GM12875 (cell line): ENCODE results near the gene CLEC1A.

Source experiments
- H3K4me3 ChIP-seq: one replicate; pipeline ENCODE4 v1.5.1; 2011; ENCODE audit warnings: low read depth, low read length, control low read depth
- TF ChIP-seq, protein P1 (sequence below): IDR thresholded peaks from 2 replicates; pipeline ENCODE4 v1.5.1; 2011; ENCODE audit warnings: low read depth, mild to moderate bottlenecking, control low read depth, inconsistent platforms, low read length, moderate library complexity, borderline replicate concordance; ENCODE audit not compliant: insufficient read depth

Gene CLEC1A

DNA sequence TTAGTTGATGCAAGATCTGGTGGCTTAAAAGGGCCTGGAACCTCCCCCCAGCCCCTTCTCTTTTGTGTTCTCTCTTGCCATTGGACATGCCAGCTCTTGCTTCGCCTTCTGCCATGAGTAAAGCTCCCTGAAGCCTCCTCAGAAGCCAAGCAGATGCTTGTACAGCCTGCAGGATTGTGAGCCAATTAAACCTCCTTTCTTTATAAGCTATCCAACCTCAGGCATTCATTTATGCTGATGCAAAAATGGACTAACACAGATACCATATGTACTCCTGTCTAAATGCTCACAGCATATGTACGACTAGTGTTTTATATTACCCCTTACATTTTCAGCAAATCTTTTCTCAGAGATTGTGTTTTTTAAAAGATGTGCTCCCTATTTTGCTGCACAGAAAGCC is 26.7 kb downstream of the CLEC1A start:
- H3K4me3 ChIP-seq, result no peak overlapping the region
- TF ChIP-seq, protein P1, sequence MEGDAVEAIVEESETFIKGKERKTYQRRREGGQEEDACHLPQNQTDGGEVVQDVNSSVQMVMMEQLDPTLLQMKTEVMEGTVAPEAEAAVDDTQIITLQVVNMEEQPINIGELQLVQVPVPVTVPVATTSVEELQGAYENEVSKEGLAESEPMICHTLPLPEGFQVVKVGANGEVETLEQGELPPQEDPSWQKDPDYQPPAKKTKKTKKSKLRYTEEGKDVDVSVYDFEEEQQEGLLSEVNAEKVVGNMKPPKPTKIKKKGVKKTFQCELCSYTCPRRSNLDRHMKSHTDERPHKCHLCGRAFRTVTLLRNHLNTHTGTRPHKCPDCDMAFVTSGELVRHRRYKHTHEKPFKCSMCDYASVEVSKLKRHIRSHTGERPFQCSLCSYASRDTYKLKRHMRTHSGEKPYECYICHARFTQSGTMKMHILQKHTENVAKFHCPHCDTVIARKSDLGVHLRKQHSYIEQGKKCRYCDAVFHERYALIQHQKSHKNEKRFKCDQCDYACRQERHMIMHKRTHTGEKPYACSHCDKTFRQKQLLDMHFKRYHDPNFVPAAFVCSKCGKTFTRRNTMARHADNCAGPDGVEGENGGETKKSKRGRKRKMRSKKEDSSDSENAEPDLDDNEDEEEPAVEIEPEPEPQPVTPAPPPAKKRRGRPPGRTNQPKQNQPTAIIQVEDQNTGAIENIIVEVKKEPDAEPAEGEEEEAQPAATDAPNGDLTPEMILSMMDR, result no peak

DNA sequence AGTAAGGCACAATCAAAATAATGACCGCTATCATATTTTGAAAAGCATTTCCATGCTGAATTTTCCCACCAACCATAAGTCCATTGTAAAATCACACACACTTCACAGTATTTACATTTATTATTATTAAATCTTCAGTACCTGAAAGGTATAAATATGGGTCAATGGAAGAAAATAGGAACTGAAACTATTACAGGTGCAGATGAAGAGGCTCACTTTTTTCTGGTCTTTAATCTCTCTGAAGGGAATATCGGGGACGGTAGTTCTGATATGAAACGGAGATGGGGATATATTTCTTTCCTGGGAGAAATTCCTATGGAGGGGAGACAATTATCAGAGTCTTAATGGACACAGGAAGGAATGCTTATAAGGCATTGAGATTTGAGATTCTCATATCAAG is 28.4 kb downstream of the CLEC1A start:
- TF ChIP-seq, protein P1, result no peak
- no peak overlapping the region for H3K4me3 ChIP-seq

DNA sequence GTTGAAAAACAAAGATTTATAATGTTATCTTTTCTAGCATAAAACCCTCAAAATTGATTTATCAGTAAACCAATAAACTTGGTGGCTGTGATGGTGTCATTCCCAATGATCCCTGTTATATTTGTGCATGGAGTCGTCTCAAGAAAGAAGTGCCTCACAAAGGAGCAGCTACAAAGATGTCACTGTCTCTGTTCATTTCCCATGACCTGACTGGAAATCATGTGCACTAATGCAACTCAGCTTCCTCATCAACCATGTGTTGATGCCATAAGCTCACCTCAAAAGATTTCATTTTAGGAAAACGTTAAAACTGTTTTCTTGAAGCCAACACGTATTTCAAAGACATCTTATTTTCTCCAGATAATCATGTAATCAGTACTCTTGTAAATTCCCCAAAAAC is 28.8 kb downstream of the CLEC1A start:
- TF ChIP-seq, protein P1, result no peak
- no peak overlapping the region for H3K4me3 ChIP-seq

DNA sequence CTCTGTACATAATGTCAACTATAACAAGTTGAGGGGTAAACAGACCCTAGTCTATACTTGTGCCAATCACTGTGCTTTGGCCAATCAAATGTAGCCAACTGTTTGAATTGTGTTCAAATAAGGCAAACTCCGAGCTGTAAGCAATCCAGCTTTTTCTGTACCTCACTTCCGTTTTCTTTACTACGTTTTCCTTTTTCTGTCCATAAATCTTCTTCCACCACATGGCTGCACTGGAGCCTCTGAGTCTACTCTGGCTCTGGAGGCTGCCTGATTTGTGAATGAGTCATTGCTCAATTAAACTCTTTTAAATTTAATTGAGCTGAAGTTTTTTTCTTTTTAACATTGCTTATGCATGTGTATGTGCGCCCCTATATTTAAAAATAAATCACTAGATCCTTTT is 29.7 kb downstream of the CLEC1A start:
- H3K4me3 ChIP-seq, result no peak overlapping the region
- TF ChIP-seq, protein P1, result no peak

DNA sequence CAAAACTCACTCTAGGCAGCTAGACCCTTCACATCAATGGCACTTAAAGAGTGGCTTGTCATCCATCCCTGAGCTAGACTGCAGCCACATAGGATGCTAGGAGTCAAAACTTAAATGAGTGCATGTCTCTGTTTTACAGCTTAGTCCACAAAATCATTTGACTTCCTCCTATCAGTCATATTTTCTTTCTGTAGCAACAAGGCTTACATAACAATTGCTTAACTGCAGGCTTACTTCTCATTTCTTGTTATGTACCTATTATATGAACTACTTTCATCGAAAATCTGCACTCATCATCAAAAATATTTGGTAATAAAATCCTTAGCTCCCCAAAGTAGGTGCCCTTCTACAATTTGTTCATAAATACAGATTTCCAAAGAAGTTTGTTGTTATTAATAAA is 30.1 kb downstream of the CLEC1A start:
- TF ChIP-seq, protein P1, result no peak
- H3K4me3 ChIP-seq, result no peak overlapping the region

DNA sequence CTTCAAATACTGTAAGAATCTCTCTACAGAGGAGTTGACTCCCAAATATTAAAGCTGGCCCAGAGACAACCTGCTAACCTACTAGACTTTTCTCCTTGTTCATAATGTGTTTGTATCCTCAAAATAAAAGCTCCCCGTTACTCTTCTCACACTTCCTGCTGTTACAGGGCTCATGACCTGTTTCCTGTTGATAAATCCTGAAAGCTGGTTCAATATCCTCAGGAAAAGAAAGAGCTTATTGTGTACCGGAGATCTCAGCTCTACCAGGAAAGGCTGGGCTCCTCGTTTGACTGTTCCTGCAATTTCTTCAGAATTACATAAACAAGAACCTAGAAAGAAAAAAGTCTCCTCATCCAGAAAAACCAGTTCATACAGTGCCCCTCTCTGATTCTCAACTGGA is 30.8 kb downstream of the CLEC1A start:
- no peak overlapping the region for H3K4me3 ChIP-seq
- TF ChIP-seq, protein P1, result no peak

DNA sequence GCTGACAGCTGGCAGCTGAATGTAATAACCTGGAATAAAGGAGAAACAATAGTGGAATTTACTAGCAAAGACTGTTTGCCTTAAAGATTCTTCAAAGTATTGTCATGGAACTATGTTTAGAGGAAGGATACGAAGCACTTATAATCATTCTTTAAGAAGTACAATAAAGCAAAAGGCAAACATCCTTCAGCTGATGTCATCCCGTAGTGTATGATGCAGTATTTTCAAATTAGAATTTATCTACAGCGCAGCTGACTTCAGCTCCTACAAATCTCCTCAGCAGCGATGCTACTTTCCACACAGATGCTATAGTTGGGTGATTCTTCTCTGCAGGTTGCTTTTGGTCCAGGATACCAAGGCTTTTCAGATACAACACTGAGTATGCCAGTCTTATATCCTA is 31.5 kb downstream of the CLEC1A start:
- no peak overlapping the region for H3K4me3 ChIP-seq
- TF ChIP-seq, protein P1, result no peak
